ENCODE measurements around the gene CELSR1. TPM values are rescaled to one million over a fixed set of nuclear protein-coding genes. Genes with fewer than 3 reads are reported as not detected.

CELSR1 gene
- total RNA-seq, 2 donors from 2014 or later, result 24.4 to 34.1 TPM

- H3K9ac ChIP-seq (ENCODE audit: extremely low read depth, low read length, poor library complexity, severe bottlenecking), result no peak overlapping the region
- H3K27ac ChIP-seq (ENCODE audit: low read depth, low read length), result no peak overlapping the region
- no peaks in the 10 kb centered on the region for H3K9me3 ChIP-seq (ENCODE audit: control insufficient read depth, low read length)
- no peak overlapping the region for H3K4me3 Mint-ChIP-seq
- DNase-seq, result no peak
- H3K27ac Mint-ChIP-seq, result no peak overlapping the region
- peaks cover 9% of the 10 kb centered on the region for H3K36me3 Mint-ChIP-seq (ENCODE audit: low read depth)
- TF ChIP-seq, protein P1, sequence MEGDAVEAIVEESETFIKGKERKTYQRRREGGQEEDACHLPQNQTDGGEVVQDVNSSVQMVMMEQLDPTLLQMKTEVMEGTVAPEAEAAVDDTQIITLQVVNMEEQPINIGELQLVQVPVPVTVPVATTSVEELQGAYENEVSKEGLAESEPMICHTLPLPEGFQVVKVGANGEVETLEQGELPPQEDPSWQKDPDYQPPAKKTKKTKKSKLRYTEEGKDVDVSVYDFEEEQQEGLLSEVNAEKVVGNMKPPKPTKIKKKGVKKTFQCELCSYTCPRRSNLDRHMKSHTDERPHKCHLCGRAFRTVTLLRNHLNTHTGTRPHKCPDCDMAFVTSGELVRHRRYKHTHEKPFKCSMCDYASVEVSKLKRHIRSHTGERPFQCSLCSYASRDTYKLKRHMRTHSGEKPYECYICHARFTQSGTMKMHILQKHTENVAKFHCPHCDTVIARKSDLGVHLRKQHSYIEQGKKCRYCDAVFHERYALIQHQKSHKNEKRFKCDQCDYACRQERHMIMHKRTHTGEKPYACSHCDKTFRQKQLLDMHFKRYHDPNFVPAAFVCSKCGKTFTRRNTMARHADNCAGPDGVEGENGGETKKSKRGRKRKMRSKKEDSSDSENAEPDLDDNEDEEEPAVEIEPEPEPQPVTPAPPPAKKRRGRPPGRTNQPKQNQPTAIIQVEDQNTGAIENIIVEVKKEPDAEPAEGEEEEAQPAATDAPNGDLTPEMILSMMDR (conservative IDR thresholded peaks at IDR 0.05), result no peak
- no peaks in the 10 kb centered on the region for H3K36me3 ChIP-seq (ENCODE audit: control insufficient read depth, insufficient read depth, low read length)
- H3K4me3 ChIP-seq (ENCODE audit: low read length), result no peak overlapping the region
- WGBS, 2 experiments (ENCODE audit: insufficient coverage in 1 of 2, insufficient read length in 1 of 2), result 94 to 96% methylated on average over 6 to 11 of the region's 11 CpGs
- H3K4me1 Mint-ChIP-seq, result peaks cover 8% of the 10 kb centered on the region
- no peaks in the 10 kb centered on the region for H3K27me3 ChIP-seq (ENCODE audit: control insufficient read depth, insufficient read depth, low read length, poor library complexity, severe bottlenecking)
- no peaks in the 10 kb centered on the region for H3K27me3 Mint-ChIP-seq (ENCODE audit: insufficient read depth)
- H3K4me1 ChIP-seq (ENCODE audit: control insufficient read depth, insufficient read depth, low read length), result no peaks in the 10 kb centered on the region
- H3K9me3 Mint-ChIP-seq, result no peaks in the 10 kb centered on the region
Measured at GRCh38 chr22:46512683-46513082, 24.7 kb downstream of the CELSR1 start.

DNA sequence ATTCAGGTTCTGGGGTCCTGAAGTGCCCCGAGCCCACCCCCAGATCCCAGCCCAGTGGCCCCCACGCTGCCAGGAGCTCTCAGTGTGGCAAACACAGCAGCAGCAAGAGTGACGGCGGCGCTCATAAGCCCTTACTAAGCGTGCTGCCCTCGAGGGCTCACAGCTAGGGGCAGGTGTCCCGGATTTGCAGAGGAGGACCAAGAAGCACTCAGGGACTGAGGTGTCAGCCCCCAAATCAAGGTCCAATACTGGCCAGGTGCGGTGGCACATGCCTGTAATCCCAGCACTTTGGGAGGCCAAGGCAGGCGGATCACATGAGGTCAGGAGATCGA is 25.4 kb downstream of the CELSR1 start:
- no peak overlapping the region for H3K4me3 Mint-ChIP-seq
- H3K36me3 ChIP-seq (ENCODE audit: control insufficient read depth, insufficient read depth, low read length), result no peaks in the 10 kb centered on the region
- no peak for DNase-seq
- H3K4me3 ChIP-seq (ENCODE audit: low read length), result no peak overlapping the region
- H3K27me3 Mint-ChIP-seq (ENCODE audit: insufficient read depth), result no peaks in the 10 kb centered on the region
- no peaks in the 10 kb centered on the region for H3K27me3 ChIP-seq (ENCODE audit: control insufficient read depth, insufficient read depth, low read length, poor library complexity, severe bottlenecking)
- H3K9me3 Mint-ChIP-seq, result no peaks in the 10 kb centered on the region
- 82 to 84% methylated on average over 11 of the region's 11 CpGs for WGBS, 2 experiments (ENCODE audit: insufficient coverage in 1 of 2, insufficient read length in 1 of 2)
- no peak overlapping the region for H3K9ac ChIP-seq (ENCODE audit: extremely low read depth, low read length, poor library complexity, severe bottlenecking)
- peaks cover 8% of the 10 kb centered on the region for H3K4me1 Mint-ChIP-seq
- peaks cover 4% of the 10 kb centered on the region for H3K36me3 Mint-ChIP-seq (ENCODE audit: low read depth)
- H3K4me1 ChIP-seq (ENCODE audit: control insufficient read depth, insufficient read depth, low read length), result no peaks in the 10 kb centered on the region
- TF ChIP-seq, protein P1 (conservative IDR thresholded peaks at IDR 0.05), result no peak
- no peak overlapping the region for H3K27ac ChIP-seq (ENCODE audit: low read depth, low read length)
- H3K9me3 ChIP-seq (ENCODE audit: control insufficient read depth, low read length), result no peaks in the 10 kb centered on the region
- H3K27ac Mint-ChIP-seq, result no peak overlapping the region

GRCh38 chr22:46511151-46512038 is 26.0 kb downstream of the CELSR1 start:
- Histone ChIP-seq H3K4me1 (ENCODE audit: control insufficient read depth, insufficient read depth, low read length) (no peaks in the 10 kb centered on the region), H3K27ac (ENCODE audit: low read depth, low read length) (no peak overlapping the region), H3K36me3 (ENCODE audit: control insufficient read depth, insufficient read depth, low read length) (no peaks in the 10 kb centered on the region), H3K4me3 (ENCODE audit: low read length) (no peak overlapping the region), H3K9ac (ENCODE audit: extremely low read depth, low read length, poor library complexity, severe bottlenecking) (no peak overlapping the region), H3K9me3 (ENCODE audit: control insufficient read depth, low read length) (no peaks in the 10 kb centered on the region), H3K27me3 (ENCODE audit: control insufficient read depth, insufficient read depth, low read length, poor library complexity, severe bottlenecking) (no peaks in the 10 kb centered on the region)
- TF ChIP-seq, protein P1 (conservative IDR thresholded peaks at IDR 0.05), result no peak
- H3K4me3 Mint-ChIP-seq, result no peak overlapping the region
- H3K36me3 Mint-ChIP-seq (ENCODE audit: low read depth), result no peaks in the 10 kb centered on the region
- no peak overlapping the region for H3K27ac Mint-ChIP-seq
- 93 to 94% methylated on average over 18 to 19 of the region's 20 CpGs for WGBS, 2 experiments (ENCODE audit: insufficient coverage in 1 of 2, insufficient read length in 1 of 2)
- DNase-seq, result no peak
- no peaks in the 10 kb centered on the region for H3K9me3 Mint-ChIP-seq
- H3K4me1 Mint-ChIP-seq, result peaks cover 8% of the 10 kb centered on the region
- H3K27me3 Mint-ChIP-seq (ENCODE audit: insufficient read depth), result no peaks in the 10 kb centered on the region
